ENCODE data around the gene FOSL1.
"Not testable (repeated sequence)": the region's sequence is repeated elsewhere in the genome, so short reads cannot be mapped to it uniquely, and the experiment has no call there.

Gene FOSL1

DNA sequence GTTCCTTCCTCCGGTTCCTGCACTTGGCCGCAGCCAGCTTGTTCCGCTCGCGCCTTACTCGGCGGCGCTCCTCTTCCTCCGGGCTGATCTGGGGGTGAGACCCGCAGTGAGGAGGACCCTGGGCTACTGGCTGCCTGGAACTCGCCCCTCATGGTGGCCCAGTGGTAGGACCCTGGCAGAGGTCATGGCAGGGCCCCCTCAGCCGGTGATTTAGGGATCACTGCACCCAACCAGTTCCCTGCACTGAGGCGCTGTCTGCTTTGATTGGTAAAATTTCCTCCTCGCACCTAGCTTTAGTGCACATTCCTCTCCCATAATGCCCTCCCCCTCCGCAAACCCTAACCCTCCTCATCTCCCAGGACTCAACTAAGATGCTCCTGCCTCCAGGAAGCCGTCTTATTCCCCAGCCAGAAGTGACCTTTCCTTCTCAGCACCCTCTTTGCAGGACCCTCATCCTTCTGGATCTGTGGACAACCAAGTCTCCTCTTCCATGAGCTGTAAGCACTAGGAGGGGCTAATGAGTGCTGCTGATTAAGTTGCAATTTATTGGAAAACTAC is 6.1 kb downstream of the FOSL1 start:
- DNase-seq: no peak

DNA sequence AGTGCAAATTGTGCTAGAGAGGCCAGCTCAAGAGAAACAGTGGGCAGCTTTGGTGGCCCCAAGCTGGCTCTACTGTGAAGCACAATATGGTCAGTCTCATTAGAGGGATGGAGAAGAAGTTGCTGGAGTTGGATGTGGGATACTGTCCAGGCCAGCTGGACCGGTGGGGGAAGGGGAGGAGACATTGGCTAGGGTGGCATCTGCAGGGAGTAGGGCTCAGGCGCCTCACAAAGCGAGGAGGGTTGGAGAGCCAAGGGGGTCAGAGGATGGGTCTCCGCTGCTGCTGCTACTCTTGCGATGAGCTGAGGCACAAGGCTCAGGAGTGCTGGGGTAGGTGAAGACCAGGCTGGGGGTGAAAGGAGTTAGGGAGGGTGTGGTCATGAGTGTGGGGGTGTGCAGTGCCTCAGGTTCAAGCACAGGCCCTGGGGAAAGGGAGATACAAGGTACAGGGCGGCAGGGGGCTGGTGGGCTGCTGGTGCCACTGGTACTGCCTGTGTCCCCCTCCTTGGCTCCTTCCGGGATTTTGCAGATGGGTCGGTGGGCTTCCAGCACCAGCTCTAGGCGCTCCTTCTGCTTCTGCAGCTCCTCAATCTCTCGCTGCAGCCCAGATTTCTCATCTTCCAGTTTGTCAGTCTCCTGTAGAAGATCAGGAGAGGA is 7.4 kb downstream of the FOSL1 start:
- no peak for DNase-seq

DNA sequence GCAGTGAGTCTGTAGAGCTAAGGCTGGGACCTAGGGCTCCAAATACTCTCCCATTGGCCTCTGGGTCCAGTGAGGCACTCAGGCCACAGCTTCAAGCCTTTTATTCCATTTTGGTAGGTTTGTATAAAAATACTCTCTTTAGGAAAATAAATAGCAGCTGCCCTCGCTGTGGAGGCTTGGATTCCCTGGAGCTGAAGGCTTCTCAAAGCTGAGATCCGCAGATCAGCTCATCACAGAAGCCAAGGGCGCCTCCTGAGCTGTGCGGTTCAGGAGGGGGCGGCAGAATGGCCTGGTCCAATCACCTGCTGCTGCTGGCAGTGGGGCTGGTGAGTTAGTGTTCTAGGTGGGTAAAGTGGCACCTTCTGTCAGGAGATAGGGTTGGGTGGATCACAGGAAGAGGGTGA is 8.0 kb downstream of the FOSL1 start:
- not testable (repeated sequence) for DNase-seq

DNA sequence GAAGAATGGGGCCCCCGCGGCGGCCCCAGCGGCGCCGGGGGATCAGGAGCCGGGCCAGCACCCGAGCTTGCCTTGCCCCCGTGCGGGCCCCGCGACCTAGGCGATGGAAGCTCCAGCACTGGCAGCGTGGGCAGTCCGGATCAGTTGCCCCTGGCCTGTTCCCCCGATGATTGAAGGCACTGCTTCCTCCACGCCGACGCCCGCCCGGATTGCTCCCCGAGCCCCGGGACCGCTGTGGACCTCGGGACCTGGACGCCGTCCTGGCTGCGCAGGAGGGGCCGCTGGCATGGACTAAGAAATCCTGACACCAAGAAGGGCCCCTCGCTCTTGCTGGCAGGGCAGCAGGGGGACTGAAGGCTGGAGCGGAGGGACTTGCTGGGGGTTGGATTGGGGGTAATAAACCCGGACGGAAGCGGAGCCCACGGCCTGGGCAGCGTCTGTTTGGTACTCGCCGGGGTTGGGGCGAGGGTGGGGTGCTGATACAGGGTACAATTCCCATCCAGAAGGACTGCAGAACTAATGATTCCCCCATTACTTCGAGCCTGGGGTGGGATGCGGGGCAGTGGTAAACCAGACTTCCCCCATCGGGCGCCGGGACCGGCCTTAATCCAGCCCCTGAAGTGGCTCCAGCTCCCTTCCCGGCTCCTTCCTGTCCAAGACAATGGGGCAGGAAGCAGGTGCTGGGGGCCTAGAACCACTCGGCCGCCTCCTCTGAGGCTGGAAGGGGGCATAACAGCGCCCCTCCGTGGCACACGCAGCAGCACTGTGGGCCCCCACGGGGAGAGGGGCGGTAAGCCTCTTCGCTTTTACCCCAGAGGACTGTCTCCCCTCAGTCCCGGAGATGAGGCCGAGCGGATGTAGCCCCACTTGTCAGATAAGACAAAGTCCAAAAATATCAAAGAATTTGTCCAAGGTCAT is 8.7 kb downstream of the FOSL1 start:
- DNase-seq: no peak

DNA sequence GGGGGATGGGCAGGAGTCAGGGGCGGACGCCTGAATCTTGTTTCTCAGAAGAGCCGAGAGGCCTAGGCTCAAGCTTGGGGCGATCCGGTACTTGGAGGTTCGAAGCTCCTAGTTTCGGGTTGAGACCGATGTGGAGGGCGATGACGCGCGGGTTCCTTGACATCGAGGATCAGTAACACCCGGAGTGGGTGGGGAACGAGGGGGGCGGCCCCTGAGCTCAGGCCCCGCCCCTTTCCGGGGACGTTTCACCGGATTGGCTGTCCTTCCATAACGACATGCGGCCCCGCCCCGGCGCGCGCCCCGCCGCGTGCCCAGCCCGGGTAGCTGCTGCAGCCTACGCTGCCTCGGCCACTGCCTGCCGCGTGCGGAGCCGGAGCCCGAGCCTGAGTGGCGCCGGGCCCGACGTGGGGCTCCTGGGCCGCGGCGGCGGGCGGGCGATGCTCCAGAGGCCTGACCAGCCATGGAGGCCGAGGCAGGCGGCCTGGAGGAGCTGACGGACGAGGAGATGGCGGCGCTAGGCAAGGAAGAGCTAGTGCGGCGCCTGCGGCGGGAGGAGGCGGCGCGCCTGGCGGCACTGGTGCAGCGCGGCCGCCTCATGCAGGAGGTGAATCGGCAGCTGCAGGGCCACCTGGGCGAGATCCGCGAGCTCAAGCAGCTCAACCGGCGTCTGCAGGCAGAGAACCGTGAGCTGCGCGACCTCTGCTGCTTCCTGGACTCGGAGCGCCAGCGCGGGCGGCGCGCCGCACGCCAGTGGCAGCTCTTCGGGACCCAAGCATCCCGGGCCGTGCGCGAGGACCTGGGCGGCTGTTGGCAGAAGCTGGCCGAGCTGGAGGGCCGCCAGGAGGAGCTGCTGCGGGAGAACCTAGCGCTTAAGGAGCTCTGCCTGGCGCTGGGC is 9.6 kb downstream of the FOSL1 start, which contains the start of gene CCDC85B:
TSS of gene CCDC85B (plus strand) at position 350 of the 895 bp plus-strand sequence. CDS start at position 461, 111 bp downstream.
- peak; percentile 73 for DNase-seq

- DNase-seq: peak; percentile 81
These were observed 11.9 kb downstream of the FOSL1 start, which contains the start of gene FIBP for GRCh38 chr11:65888163-65888814. FIBP (minus strand) TSS chr11:65888471; CDS start chr11:65888418, 53 bp downstream.

DNA sequence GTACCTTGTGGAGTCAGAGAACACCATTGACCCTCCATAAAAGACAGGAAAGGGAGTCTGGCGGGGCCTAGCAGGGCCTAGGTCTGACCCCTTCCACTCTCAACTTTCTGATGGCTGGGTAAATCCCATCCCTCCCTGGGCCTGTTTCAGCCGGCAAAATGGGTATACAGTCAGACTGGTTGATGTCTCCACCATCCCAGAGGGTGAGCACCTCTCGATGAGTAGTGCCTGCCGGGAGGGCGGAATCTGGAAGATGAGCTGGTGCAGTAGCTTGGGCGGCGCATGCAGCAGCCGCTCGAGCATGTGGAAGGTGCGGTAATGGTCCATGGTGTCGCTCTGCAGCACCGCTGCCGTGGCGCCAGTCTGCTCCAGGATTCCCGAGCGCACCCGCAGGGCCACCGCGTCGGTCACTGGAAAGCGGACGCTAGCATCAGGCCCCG is 12.4 kb downstream of the FOSL1 start:
- DNase-seq: no peak

DNA sequence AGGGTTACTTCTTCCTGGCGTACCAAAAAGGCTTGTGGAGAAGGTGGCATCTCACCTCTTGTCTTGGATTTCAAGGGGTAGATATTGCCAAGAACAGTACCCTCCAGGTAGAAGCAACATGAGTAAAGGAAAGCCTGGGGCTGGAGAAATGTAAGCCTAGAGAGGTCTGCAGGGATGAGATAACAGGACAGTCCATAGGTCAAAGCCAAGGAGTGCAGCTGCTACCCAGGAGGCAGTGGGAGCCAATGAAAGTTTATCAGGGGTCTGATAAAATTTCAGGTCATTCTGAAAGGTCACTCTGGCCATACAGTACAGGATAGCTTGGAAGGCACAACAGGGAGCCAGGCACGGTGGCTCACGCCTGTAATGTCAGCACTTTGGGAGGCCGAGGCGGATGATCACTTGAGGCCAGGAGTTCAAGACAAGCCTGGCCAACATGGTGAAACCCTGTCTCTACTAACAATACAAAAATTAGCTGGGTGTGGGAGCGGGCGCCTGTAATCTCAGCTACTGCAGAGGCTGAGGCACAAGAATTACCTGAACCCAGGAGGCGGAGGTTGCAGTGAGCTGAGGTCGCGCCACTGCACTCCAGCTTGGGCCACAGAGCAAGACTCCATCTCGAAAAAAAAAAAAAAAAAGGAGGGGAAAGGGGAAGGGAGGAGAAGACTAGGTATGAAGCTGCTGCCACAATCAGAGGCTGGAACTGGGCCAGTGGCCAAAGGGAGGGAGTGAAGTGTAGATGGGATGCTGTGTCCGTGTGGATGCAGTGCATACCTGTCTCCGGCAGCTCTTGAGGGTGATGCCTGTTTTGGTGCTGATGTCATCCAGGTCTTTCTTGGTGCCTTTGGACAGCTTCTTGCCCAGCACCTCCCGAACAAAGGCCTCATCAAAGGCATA is 13.1 kb downstream of the FOSL1 start:
- no peak for DNase-seq

GRCh38 chr11:65885808-65886536 is 14.2 kb downstream of the FOSL1 start:
- no peak for DNase-seq

- DNase-seq: no peak
These were observed 15.0 kb downstream of the FOSL1 start for GRCh38 chr11:65885231-65885630.

DNA sequence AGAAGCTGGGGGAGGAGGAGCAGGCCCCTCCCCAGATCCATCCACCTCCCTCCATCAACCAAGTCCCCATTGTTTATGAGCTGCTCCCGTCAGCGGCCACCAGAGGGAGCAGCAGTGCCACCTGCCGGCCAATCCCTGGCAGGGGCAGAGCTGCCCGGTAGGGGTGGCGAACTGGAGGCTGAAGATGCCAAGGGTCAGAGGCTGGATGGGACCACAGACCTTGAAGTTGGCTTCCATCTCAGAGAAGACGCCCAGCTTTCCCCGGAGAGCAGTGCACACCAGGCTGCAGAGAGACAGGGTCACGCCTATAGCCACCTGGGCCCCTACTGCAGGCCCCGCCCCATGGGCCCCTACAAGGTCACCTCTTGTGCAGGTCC is 15.5 kb downstream of the FOSL1 start:
- DNase-seq: peak; percentile 35

DNA sequence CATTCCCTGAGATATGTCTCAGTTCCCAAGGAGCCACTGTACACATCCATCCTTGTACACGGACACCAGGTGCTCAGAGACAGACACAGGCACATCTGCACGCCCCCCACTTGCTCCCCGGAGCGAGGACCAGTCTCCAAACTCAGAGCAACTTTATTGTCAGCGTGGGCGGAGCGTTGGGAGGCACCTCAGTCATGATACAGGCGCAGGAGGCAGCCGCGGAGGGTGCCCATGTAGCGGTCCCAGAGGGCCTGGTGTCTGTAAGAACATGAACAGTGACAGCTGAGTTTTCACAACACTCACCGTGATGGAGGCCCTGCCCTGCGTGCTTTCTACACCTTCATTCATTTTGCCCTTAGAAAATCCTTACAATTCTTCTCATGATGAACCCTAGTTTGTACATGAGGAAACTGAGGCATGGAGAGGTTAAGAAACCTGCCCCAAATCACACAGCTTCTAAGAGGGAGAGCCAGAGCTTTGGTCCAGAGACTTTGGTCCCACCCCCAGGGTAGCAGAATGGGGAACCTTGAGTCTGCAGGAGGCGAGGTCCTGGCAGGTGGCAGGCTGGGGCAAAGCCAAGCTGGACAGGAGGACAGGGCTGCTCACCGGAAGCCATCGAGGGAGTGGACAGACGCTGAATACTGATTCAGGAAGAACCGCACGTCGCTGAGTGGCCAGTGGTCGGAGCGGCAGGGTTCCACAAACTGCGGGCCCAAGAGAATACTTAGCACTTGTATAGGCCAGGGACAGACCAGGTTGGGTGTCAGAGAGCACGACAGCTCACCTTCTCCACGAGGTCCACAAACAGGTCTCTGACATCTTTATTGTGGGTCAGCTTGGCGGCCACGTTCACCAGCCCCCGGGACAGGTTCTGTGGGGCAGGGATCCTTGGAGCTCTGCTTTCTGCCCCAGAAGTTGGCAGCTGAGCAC is 16.1 kb downstream of the FOSL1 start:
- no peak for DNase-seq

DNA sequence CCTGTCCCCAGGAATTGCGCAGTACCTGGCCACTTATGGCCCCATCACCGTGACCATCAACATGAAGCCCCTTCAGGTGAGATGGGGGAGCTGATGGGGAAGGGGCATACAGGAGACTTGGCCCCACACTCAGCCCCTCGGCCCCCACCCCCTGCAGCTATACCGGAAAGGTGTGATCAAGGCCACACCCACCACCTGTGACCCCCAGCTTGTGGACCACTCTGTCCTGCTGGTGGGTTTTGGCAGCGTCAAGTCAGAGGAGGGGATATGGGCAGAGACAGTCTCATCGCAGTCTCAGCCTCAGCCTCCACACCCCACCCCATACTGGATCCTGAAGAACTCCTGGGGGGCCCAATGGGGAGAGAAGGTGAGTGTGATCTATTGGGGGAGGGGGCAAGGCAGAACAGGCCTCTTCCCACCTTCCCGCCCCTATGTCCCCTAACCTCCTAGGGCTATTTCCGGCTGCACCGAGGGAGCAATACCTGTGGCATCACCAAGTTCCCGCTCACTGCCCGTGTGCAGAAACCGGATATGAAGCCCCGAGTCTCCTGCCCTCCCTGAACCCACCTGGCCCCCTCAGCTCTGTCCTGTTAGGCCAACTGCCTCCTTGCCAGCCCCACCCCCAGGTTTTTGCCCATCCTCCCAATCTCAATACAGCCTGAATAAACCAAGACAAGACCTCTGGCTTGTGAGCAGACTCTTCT is 17.0 kb downstream of the FOSL1 start:
- DNase-seq: no peak

- no peak for DNase-seq
These were observed 17.8 kb downstream of the FOSL1 start for GRCh38 chr11:65882120-65883057.

DNA sequence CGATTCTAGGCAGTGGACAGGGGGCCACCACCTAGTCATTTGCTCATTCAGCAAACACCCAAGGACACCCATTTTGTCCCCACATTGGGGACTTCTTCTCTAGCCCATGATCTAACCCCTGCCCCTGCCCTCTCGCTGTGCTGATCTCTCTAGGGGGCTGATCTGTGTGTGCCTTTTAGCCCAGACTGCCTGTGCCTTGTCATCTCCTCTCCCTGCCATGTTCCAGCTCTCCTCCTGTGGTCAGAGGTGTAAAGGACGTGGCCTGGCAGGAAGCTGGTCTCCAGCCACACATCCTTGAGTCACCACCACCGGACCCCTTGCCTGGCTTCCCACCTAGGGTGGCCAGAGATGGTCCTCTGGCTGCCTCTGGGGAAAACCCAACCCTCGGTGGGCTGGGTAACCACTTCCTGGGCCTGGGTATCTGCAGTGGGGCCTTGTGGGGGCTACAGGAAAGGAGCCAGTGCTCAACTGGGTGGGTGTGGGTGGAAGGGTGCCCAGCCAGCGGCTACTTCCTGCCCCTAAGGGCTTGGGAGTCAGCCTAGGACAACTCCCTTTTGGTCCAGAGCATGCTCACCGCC is 19.3 kb downstream of the FOSL1 start:
- DNase-seq: no peak

GRCh38 chr11:65880027-65880426 is 20.2 kb downstream of the FOSL1 start:
- DNase-seq: no peak

DNA sequence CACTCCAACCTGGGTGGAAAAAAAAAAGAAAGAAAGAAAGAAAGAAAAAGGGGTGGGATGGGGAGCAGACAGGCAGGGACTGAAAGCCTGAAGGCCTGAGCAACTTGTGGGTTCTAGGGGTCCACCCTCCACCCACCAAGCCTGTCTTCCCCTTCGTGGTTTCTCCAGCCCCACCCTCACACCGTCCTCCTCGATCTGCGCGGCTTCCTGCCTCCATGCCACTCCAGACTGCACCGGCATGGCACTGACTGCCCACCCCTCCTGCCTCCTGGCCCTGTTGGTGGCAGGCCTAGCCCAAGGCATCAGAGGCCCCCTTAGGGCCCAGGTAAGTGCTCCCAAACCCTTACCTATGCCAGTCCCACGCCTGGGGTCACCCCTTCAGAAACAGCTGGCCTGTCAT is 20.6 kb downstream of the FOSL1 start, which contains the start of gene CTSW:
TSS of gene CTSW (plus strand) at position 221 of the 400 bp plus-strand sequence. CDS start at position 239, 18 bp downstream.
- DNase-seq: no peak

Data from NCI-H2029 treated with DMSO at 0.1 percent for 48 hours (cell line).